HG03103 (cell line): ENCODE data around the gene PPP2R5C.
A peak's percentile ranks its signal among the peaks of the same experiment; 100 is the strongest.
"Not testable (repeated sequence)": the region's sequence is repeated elsewhere in the genome, so short reads cannot be mapped to it uniquely, and the experiment has no call there.

Source experiments
- ATAC-seq: cut with Tn5 transposase; IDR thresholded peaks from one replicate; pipeline ENCODE4 v1.9.1; 2021; ENCODE audit warnings: low read depth; ENCODE audit not compliant: unreplicated experiment

PPP2R5C gene

DNA sequence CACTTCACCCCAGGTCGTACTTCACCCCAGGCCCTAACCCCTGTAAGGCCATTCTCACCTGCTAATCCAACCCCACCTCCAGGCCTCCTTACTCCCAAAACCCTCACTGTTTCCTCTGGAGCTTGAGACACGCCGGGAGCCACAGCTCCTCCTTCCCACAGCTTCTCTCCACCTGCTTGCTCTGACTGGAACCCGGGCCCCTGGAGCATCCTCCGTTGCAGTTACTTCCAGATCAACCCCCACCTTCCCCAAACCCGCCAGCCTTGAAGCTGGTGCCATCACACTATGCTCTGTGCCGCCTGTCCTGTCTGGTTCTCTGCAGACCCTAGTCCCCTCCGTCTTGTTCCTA, 34.6 kb upstream of the PPP2R5C start:
- ATAC-seq = no peak

DNA sequence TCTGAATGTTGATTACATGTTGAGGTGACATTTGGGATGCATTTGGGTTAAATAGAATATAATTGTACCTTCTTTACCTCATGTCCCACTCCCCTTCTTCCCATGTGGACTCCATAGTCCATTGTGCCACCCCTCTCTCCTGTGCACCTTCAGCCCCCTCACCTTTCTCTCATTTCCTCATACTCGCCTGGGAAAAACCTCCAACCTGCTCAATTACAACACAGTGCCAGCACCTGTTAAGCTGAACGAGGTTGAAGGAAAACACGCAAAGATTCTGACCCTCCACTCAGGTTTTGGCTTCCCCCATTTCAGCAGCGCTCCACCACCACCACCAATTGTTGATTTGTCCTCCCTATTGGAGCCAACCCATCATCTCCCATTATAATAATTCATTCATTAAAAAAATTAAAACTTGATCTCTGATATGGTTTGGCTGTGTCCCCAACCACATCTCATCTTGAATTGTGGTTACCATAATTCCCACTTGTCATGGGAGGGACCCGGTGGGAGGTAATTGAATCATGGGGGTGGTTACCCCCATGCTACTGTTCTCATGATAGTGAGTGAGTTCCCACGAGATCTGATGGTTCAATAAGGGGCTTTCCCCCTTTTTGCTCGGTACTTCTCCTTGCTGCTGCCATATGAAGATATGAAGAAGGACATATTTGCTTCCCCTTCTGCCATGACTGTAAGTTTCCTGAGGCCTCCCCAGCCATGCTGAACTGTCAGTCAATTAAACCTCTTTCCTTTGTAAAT, 33.7 kb upstream of the PPP2R5C start:
- ATAC-seq = no peak

DNA sequence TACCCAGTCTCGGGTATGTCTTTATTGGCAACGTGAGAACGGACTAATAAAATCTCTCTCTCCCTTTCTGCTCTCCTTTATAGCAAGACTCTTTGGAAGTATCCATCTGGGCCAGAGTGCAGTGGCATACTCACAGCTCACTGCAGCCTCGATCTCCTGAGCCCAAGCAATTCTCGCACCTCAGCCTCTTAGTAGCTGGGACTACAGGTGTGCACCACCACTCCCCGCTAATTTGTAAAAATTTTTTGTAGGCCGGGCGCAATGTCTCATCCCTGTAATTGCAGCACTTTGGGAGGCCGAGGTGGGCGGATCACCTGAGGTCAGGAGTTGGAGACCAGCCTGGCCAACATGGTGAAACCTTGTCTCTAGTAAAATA, 33.2 kb upstream of the PPP2R5C start:
- ATAC-seq = no peak

DNA sequence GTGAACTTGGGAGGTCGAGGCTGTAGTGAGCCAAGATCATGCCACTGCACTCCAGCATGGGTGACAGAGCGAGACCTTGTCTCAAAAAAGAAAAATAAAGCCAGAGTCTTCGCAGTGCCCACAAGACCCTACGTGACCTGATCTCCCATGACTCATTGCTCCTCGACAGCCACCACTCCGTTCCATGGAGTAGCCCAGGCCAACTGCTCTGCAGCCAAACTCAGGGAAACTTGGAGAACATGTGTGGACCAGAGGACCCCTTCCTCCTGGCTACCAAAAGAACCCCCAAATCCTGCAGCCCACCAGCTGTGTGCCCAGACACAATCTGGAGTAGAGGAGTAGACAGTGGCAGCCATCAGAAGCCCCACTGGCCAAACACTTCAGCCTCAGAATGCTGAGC, 32.1 kb upstream of the PPP2R5C start:
- ATAC-seq = no peak

DNA sequence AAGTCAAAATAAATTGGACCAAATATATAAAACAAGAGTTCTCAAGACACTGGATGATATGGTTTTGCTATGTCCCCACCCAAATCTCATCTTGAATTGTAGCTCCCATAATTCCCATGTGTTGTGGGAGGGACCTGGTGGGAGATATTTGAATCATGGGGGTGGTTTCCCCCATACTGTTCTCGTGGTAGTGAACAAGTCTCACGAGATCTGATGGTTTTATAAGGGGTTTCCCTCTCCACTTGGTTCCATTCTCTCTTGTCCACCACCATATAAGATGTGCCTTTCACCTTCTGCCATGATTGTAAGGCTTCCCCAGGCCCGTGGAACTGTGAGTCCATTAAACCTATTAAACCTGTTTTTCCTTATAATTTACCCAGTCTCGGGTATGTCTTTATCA, 31.4 kb upstream of the PPP2R5C start:
- ATAC-seq = not testable (repeated sequence)

DNA sequence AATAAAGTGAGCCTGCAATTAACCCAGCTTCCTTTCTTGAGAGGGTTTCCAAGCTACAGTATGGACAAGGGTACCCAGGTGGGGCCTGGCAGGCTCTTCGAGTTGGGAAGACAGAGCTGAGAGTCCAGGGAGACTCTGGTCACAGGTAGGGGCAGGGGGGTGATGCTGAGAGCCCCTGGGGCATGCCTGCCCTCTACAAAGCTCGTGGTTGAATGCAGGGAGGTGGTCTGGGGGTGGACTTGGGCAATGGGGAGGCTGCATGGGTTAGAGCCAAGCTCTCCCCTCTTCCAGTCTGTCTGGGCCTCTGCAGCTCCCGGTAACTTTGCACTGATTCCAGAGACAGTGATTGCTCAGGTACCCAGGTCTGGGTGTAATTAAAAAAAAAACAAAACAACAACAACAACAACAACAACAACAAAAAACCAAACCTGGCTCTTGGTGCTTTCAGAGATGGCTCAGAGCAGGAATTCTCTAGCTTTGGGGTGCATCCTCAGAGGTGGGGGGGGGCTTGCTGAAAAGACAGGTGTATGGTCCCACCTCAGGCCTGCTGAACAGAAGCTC, 30.8 kb upstream of the PPP2R5C start:
- no peak for ATAC-seq

DNA sequence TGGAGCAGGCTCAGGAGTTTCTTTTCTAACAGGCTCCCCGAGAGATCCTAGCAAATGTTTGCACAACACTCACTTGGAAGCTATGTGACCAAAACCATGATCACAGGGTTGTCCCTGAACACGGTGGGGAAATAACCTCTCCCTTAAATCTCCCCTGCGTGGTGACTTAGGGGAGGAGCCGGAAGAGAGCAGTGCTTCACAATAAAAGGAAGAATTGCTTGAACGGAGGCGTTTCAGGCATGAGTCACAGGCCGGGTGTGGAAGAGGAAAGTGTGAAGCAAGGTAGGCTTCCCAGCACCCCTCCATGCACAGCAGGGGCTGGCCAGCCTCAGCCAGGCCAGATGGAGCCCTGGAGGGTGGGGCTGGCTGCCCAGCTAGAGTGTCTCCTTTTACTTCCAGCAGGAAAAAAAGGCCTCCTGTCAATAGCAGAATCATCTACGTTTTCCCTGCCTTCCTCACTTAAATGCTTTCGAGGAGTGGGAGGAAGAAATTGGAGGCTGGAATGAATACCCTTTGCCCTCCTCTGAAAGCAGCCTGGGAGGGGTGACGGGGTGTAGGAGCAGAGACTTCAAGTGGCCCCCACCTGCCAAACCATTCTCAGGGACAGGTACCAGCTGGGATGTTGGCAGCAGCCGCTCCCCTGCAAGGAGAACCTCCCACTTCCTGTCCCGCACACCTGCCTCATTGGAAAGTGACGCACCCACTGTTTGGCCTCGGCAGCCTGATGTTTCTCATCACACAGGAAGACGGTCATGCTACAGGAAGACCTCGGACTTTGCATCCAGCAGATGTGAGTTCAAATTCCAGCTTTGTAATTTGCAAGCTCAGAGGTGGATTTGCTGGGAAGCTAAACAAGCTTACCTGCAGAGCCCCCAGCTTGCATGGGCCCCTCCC, 30.1 kb upstream of the PPP2R5C start:
- peak; percentile 86 for ATAC-seq

DNA sequence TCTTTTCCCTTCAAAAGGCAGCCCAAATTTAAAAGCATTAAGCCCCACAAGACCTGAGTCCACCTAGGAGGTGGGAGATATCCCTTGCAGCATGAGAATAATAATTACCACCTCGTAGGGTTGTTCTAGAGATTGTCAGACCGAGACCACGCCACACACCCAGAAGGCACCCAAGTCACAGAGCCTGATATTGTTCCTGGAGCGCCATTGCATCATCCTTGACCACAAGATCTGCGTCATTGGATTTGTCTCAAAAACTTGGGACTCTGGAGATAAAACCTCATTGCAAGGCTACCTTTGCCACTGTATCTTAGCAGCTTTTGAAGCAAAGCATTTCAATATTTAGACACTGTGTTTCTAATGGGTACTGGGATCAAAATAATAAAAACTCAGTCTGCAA, 29.4 kb upstream of the PPP2R5C start:
- ATAC-seq = no peak

DNA sequence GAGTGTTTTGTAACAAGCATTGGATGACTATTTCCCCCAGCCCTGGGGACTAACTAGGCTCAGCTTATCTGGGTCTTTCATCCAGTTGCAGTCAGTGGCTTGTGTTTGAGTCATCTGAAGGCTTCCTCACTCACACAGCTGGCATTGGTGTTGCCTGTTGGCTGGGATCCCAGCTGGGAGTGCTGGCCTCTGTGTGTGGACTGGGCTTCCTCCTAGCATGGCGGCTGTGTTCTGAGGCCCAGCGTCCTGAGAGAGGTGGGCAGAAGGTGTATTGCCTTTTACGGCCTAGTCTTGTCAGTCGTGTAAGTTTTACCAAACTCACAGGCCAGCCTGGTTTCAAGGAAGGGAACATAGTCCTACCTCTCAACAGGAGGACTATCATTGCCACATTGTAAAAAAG, 28.3 kb upstream of the PPP2R5C start:
- ATAC-seq = no peak

DNA sequence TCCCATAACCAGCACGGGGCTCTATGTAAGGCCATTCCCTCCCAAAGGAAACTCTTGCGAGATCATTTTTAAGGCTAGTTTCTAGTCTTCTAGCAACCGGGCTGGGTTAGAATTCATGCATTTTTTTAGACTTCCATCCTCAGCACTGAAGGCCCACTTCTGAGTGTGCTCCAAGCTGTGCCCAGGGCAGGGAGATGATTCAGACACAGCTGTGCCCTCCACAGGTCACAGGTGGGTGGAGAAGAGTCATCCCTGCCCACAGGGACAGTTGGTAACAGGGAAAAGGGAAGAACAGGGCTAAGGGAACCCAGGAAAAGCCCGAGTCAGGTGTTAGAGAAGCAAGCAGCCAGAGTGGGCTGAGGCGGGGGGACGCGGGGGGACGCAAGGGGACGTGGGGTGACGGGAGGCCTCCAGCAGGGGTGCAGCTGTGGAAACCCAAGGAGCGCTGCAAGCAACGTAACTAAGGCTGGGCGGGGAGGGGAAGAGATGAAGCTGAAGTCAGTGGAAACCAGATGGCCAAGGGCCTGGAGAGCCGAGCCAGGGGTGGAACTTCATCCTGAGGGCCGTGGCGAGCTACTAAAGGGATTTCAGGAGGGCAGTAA, 27.2 kb upstream of the PPP2R5C start:
- ATAC-seq = no peak

DNA sequence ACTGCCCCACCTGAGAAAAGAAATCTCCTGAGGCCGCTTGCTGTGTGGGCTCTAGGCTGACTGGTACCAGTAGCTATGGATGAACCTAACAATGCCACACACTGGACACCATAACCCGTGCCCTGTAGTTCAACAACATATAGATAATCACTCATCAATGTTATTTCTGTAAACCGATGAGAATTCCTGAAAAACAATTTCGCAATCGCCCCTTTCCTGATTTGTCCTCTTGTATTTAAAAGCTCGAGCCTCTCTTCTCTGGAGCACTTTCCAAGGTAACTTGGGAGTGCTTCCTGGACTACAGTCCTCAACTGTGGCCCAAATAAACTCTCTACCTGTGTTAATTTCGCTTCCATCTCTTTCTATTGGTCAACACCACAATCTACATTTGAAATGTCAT, 26.1 kb upstream of the PPP2R5C start:
- no peak for ATAC-seq

DNA sequence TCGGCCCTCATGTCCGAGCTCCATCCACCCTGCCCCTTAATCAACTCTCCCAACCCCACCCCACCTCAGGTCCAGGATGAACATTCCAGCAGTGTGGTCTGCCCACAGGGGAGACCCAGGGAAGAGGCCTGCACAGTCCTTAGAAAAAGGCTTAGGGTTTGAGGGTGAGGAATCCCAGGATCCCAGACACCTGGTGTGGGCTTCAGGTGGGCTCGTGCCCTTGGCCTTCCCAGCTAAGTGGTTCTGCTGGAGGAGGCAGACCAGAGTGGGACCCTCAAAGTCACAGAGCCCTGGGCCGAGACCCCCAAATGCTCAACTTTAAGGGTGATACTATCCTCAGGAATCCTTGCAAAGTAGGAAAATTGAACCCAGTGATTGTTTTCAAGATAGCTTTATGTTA, 25.4 kb upstream of the PPP2R5C start:
- no peak for ATAC-seq

DNA sequence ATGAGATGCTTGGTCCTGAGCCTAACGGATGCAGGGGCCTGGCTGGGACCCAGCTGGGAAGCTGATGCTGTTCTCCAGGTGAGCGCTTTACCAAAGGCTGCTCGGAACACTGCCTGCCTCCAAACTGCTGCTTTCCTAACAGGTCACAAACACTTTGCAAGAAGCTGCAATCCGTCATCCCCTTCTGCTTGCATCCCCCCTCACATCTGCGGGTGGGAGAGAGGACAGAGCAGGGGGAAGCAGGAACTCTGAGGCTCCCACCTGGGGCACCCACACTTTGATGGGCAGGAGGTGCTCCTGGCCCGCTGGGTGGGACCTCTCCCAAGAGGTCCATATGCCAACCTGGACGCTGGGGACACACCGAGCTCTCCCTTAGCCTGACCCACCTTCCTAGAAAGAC, 24.9 kb upstream of the PPP2R5C start:
- ATAC-seq = no peak

DNA sequence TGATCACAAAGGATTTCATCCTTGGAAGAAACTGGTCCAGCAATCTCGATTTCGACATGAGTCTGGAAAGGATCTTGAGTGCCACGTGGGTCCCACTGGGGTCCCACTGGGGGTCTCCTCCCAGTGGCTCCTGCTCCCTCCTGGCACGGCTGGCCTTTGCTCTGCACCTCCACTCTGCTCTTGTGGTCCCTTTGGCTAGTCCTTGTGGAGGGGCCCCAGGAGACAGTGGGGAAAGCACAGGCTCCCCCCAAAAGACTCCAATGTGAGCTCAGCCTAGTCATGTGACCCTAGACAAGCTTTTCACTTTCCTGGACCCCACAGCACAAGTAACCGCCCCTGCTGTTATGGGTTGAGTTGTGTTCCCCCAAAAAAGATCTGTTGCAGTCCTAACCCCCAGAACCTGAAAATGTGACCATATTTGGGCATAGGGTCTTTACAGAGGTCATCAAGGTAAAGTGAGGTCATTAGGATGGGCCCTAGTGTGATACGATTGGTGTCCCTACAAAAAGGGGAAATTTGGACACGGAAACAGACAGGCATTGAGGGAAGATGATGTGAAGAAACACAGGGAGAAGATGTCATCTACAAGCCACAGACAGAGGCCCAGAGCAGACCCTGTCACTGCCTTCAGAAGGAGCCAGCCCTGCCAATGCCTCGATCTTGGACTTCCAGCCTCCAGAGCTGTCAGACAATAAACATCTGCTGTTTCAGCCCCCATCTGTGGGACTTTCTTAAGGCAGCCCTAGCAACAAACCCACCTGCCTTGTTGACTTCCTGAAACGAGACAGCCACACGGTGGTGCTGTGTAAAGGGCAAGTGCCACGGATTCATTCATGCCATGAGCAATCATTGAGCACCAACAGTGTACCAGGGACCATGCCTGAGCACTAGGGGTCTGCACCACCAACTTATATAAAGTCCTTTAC, 23.8 kb upstream of the PPP2R5C start:
- ATAC-seq = no peak

DNA sequence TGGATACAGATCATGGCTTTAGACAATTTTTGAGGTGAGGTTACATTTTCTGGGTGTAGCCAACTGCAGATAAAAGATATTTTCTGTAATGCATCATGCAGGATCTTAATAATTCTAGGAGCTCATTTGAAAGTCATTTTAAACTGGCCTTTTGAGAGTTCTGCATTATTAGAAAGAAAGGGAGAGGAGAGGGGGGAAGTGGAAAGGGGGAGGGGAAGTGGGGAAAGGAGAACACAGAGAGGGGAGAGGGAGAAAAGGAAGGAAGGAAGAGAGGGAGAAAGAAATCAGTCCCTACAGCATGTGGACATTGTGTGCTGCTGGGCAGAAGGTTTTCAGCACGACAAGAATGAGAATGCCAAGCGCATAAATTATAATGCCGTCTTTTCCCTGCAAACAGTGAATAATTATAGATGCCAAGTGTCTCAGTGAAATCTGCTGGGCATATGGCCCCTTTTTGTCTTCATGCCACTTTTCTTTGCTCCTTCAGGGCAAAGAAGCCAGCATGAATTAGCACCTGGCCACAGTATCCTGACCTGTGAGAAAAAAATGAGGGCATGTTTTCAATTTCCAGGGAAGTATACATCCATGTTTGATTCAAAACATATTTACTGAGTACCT, 22.7 kb upstream of the PPP2R5C start:
- no peak for ATAC-seq

DNA sequence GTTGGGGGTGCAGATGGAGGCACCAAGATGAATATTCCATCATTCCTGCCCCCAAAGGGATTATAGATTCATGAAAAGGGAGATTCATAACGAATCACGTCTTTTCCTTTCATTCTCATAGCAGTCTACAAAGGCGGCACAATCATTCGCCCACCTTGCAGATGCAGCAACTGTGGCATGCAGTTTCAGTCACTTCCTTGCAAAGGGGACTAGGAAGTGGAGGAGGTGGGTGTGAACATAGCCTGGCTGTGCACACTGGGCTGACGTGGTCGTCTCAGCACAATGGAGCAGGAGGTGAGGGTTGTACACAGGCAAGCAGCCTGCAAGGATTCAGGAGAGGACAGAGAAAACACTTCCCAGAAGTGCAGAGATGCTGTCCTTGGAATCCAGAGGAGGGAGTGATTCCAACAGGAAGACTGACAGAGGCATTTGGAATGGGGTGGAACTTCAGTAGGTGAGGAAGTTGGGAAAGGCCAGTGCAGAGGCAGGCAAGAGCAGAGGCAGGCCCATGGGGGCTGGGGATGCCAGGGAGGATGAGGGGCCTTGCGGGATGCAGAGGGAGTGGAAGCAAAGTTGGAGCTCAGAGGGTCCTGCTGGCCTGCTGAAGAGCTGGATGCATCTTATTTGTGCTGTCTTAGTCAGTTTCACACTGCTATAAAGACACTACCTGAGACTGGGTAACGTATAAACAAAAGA, 21.9 kb upstream of the PPP2R5C start:
- no peak for ATAC-seq

DNA sequence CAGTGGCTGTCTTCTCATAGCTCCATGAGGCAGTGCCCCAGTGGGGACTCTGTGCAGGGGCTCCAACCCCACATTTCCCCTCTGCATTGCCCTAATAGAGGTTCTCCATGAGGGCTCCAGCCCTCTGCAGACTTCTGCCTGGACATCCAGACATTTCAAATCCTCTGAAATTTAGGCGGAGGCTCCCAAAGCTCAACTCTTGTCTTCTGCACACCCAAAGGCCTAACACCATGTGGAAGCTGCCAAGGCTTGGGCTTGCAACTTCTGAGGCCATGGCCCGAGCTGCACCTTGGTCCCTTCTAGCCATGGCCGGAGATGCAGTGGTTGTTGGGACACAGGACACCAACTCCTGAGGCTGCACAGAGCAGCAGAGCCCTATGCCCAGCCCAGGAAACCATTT, 20.5 kb upstream of the PPP2R5C start:
- ATAC-seq = no peak

DNA sequence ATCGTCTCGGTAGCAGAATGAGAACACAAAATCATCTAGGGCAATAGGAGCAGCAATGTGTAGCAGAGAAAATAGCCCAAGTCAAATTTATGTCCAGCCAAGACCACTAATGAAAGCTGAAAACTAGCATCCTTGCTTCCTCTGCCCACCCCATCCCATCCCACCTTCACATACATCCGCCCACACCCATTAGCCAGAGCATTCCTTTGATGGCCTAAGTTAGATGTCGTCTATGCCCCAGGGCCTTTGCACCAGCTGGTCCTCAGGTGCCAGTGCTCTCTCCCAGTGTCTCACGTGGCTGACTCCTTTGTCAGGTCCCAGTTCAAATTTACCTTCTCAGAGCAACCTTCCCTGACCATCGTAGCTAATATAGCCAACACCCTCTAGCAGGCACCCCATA, 17.8 kb upstream of the PPP2R5C start:
- ATAC-seq = no peak

DNA sequence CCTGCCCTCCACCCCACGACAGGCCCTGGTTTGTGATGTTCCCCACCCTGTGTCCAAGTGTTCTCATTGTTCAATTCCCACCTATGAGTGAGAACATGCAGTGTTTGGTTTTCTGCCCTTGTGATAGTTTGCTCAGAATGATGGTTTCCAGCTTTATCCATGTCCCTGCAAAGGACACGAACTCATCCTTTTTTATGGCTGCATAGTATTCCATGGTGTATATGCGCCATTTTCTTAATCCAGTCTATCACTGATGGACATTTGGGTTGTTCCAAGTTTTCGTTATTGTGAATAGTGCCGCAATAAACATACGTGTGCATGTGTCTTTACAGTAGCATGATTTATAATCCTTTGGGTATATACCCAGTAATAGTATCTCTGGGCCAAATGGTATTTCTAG, 17.1 kb upstream of the PPP2R5C start:
- not testable (repeated sequence) for ATAC-seq
